NK-92 (cell line): ENCODE measurements around the gene PLB1.

Experiments used
- DNase-seq: peaks from one replicate; lab custom pipeline; 2025; ENCODE audit not compliant: unreplicated experiment; lab: John Stamatoyannopoulos, UW

The PLB1 gene

DNA sequence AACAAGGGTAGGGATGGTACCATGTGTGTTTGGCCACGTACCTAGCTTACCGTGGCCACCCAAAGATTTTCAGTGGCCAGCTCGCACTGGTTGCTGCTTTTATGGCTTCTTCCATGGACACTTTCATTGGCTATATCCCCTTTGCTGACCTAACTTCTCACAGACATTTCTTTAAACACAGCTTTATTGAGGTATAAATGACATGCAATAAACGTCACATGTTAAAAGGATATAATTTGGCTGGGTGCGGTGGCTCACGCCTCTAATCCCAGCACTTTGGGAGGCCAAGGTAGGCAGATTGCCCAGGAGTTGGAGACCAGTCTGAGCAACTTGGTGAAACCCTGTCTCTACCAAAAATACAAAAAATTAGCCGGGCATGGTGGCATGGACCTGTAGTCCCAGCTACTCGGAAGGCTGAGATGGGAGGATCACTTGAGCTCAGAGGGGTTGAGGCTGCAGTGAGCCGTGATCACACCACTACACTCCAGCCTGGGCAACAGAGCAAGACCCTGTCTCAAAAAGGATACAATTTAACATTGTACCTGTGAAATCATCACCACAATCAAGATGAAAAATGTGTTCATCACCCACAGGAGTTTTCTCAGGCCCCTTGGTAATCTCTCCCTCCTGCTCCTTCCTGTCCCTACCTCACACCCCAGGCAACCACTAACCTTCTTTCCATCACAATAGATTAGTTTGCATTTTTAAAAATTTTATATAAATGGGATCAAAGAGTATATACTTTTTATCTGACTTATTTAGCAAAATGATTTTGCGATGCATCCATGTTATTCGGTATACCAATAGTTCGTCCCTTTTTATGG lies 127.9 kb downstream of the PLB1 start:
- DNase-seq = no peak

DNA sequence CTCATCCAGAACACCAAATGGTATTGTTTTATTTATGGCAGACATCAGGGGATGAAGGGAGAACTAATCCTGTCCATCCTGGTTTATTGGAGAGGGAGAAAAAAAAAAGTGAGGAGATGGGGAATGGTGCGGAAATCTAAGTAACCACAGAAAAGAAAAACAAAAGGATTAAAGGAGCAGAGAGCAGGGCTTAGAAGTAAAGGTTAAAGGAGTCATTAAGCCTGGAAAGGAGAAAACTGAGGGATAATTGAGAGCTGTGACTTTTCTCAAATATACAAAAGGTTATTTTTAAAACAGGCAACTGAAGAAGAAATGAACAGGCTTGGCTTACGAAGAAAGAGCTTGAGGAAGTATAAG lies 128.6 kb downstream of the PLB1 start:
- DNase-seq = no peak

DNA sequence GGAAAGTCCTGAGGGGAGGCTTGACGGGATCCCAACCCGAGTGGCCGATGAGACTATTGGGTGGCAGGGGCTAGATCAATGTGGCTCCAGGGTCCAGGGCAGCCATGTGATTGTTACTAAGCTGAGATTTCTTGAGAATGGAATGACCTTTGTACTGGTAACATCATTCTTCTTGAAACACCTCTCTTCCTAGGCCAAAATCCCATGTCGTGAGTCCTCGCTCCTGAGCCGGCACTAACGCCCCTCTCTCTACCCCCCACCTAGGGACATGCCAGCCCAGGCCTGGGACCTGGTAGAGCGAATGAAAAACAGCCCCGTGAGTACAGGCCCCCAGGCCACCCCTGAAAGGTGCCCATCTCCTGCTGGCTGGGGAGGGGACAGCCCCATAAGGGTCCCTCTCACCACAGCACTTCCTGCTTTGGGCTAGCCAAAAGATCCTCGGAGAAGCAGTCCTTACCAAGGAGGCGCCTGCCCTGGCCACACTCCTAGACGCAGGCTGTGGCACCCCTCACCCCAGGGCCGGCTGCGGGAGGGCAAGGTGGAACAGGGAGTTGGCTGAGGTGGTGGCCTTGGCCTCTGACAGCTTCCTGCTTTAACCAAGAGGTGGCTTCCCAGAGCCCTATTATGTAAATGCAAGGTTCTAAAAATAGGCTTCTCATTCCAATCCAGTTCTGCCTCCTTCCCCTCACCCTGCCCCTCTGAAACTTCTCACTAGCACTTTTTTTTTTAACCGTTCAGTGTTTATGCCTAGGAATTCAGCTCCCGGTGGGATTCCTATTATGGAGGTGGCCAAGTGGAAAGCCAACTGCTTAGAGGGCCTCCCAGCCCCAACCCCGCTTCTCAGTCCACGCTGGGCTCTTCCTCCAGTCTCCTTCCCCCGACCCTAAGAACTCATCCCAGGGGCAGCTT lies 129.2 kb downstream of the PLB1 start:
- DNase-seq = no peak

DNA sequence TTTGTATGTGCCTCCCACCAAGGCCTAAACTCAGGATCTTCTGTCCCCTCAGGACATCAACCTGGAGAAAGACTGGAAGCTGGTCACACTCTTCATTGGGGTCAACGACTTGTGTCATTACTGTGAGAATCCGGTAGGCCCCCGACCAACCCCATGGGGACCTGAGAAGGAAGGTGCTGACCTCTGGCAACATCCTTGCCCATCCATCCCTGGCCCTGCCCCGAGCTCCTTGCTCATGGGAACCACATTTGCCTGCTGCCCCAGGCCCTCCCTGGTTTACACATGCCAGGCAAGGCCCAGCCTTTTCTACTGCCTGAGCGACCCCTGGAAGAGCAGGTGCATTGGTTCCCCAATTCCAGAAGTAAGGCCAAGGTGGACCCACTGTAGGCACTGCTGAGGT lies 130.5 kb downstream of the PLB1 start:
- DNase-seq = no peak

DNA sequence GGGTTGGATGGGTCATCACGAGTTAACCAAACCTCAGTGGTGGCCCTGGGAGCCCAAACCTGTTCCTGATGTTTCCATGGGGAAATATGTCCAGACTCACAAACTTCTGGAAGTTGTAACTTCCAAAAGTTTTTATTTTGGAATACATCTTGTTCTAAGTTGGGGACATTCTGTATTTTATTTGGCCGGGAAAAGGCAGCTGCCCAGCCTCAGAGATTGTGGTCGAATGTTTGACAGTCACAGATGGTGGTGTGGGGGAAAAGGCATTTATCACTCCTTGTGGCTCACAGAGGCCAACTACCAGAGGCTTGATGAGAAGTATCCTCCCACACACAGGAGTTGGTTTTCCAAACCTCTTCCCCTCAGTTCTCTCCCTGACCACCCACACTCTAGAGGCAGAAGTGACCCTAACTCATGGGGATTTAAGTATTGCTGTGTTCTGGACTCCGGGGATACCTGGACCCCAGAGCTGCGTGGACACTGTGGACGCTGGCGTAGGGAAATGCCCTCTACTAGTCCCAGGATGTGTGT lies 131.1 kb downstream of the PLB1 start:
- DNase-seq = no peak

DNA sequence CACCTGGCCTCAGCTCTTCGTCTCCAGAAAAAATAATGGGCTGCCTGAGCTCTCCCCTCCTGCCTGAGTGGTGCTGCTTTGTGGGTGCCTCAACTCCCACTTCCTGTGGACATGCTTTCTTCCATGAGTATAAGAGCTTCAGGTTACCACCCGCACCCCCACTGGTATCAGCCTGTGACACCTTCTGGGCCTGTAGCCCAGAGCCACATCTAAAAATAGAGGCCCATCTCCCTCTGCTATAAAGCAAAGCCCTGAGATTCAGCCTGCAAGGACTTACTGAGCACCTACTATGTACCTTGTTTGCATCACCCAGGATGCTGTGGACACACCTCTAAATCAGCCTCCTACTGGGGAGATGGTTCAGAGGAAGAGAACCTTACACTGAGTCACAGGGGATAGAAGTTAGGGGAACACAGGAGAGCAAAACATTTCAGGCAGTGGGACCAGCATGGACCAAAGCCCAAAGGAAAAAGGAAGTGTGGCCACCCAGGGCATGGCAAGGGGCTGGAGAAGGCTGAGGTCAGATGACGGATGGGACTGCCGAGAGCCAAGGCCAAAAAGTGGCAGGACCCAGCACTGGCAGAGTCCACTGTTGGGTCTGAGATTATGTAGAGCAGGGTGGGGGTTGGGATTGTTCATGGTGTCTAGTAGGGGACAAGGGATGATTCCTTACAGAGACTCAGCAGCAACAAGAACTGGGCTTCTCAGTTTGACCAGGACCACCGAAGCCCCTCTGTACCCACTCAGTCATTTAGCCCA lies 132.0 kb downstream of the PLB1 start:
- no peak for DNase-seq

DNA sequence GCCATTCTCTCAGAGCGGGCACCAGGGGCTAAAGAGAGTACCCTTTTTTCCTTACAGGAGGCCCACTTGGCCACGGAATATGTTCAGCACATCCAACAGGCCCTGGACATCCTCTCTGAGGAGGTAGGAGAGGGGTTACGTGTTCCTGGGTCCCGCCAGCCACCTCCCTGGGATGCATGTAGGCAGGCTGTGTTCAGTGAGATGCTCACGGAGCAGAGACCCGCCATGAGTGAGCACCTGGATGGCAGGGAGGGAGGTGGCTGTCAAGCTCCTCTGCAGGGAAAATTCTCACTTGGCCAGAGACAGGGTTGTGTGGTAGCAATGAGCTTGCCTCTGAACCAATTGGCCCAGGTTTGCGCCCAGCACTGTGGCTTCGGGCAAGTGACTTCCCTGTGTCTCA lies 132.6 kb downstream of the PLB1 start:
- no peak for DNase-seq

DNA sequence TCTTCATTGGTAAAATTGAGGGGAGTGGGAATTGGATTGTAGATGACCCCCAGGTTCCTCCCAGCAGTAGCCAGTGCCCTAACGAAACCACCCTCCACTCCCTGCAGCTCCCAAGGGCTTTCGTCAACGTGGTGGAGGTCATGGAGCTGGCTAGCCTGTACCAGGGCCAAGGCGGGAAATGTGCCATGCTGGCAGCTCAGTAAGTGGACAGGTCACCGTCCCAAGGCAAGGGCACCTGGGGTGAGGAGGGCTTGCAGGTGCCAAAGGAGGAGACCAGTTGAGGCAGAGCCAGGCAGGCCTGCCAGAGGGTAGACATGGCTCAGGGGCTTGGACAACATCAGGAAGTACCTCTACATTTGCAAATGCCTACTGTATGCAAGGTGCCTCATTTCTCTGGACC lies 133.1 kb downstream of the PLB1 start:
- no peak for DNase-seq

DNA sequence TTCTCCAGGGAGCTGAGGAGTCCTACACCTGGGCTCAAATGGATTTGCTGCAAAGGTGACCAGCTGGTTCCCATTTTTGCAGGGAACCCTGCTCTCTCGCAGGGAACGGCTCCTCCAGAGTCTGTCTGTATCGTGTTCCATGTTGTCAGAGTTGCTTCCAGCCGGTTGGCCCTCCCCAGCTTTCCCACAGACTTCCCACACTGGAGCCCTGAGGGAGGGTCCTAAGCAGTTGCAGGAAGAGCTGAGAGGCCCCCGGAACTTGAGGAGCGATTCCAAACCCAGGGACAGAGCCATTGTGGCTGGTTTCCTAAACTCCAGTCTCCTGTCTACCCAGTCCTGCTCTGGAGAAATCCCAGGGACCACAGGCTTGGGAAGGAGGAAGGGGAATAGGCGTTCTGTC lies 134.1 kb downstream of the PLB1 start:
- no peak for DNase-seq

DNA sequence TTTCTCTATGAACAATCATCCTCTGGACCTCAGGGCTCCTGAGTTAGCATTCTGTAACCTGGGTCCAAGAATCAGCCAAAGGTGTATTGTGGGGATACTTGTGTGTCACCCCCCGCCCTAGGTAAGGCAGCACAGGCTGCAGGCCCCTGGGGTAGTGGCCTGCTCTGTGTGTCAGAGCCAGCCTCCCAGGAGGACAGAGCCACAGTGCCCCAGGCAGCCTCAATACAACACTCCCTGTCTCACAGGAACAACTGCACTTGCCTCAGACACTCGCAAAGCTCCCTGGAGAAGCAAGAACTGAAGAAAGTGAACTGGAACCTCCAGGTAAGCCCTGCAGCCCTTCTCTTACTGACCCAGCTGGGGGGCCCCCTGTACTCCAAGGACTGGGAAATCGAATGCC lies 134.5 kb downstream of the PLB1 start:
- no peak for DNase-seq

DNA sequence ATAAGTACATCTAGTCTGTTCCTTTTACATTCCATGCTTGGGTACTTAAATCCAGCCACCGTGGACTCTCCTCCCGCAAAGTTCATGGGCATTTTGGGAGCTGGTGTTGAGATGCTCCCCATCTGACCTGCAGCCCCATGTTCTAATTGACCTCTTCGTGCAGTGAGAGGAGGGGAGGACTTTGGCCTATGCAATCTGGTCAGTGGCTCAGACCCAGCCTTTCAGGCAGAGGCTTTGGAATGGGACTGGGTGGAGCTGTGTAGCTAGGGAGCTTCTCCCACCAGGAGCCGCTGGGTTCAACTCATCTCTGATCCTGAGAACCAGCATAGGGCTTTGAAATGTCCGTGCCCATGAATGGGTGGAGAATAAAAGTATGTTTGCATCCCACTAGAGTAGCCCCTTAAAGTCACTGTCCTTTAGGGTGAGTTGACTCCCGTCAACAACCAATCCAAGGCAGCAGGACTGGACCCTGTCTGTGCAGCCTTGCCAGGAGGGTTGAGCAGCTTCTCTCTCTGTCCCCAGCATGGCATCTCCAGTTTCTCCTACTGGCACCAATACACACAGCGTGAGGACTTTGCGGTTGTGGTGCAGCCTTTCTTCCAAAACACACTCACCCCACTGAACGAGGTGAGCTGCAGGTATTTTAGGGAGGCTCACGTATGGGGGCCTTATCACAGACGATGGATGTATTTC lies 135.8 kb downstream of the PLB1 start:
- no peak for DNase-seq

DNA sequence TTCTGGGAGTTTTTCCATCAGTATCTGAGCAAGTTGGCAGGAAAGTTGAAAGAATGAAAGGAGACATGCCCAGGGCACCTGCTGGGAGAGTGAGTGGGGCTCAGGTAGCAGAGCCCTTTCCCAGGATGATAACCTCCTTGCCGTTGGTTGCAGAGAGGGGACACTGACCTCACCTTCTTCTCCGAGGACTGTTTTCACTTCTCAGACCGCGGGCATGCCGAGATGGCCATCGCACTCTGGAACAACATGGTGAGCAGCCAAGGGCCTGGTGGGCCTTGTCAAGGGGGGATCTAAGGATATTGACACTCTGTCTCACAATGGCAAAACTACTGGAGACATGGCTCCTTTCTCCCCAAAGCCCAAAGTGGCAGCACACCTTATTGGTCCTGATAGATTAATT lies 136.9 kb downstream of the PLB1 start:
- no peak for DNase-seq

DNA sequence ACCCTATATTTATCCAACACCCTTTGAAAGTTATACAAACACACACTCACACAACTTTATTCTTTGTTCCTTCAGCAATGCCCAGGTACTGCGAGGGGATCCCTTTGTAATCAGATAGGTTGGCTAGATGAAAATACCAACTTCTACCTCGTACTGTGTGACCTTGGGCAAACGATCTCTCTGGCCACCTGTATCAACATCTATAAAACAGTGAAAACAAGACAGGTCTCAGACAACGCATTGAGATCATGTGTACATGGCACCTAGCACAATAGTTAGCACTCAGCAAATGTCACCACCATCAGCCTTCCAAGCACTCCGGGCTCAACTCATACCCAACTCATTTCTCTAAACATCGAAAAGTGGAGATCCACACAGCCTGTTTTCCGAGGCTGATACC lies 137.3 kb downstream of the PLB1 start:
- no peak for DNase-seq

DNA sequence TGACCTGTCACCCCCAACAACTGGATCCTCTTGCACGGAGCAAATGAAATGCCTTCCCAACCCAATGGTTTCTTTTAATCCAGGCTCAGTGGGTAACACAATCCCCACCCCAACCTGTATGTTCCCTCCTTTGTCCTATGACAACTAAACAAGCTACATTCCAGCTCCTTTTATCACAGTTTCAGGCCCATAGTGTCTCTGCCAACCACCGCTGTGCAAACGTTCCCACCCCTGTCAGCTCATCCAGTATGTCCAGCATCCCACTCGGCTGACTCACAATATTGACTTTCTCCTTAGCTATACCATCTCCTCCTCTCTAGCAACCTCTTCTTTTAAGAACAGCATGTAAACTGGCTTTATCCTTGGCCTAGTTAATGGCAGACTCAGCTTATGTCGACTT lies 137.9 kb downstream of the PLB1 start:
- DNase-seq = no peak

DNA sequence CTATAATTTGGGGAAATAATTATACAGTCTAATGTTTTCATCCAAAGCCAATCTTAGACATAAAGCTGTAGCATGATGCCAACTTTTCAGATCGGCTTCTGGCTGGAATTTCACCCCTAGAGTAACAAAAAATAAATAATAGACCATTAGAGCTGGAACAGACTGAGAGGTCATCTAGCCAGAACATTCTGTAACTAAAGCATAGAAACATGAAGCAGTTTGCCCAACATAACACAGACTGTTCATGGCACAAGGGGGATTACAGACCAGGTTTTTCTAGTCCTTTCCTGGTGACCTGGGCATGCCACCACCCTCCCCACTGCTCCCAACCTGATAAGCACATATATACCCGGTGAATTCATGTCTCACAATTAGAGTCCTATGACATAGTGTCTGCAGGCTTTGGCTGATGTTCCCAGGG lies 139.3 kb downstream of the PLB1 start:
- DNase-seq = no peak

DNA sequence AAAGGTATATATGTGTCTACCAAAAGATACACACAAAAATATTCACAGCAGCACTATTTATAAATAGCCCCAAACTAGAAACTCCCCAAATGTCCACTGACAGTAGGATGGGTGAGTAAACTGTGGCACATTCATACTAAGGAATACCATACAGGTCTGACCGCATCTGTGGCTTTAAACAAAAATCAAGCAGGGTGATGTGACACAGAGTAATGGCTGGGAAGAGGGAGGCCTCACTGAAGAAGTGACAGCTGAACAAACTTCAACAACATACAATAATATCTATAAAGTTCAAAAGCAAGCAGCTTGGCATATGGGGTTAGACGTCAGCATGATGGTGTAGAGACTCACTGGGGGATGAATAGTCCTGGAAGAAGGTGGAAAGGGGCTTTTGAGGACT lies 140.6 kb downstream of the PLB1 start:
- DNase-seq = no peak

DNA sequence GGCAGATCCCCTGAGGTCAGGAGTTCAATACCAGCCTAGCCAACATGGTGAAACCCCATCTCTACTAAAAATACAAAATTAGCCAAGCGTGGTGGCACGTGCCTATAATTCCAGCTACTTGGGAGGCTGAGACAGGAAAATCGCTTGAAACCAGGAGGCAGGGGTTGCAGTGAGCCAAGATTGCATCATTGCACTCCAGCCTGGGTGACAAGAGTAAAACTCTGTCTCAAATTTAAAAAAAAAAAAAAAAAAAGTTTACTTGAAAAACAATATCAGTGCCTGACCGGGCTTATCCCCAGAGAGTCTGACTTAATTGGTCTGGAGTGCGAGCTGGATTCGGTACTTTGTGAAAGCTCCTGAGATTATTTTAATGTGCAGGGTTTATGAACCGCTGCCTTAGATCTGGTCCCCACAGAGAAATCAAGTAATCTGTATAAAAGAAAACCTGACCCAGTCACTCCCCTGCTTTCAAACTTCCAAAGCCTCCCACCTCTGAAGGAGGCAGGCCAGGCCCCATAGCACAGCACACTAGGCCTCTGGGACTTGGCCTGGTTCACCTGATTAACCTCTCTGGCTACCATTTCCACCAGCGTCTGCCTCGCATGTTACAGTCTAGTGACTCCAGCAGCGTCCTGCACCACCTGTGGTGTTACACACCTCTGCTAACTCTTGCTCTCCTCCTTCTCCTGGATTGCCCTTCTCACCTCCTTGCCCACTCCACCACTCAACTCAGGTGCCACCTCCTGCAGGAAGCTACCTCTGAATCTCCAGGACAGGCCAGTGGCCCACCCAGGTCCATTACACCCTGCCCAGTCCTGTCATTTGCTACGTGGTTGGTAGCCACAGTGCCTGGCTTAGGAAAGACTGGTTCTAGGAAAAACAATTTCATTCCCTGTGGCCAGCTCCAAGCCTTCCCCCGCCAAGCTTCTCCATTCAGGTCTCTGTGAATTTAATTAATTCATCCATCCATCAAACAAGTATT lies 141.5 kb downstream of the PLB1 start:
- DNase-seq = no peak

DNA sequence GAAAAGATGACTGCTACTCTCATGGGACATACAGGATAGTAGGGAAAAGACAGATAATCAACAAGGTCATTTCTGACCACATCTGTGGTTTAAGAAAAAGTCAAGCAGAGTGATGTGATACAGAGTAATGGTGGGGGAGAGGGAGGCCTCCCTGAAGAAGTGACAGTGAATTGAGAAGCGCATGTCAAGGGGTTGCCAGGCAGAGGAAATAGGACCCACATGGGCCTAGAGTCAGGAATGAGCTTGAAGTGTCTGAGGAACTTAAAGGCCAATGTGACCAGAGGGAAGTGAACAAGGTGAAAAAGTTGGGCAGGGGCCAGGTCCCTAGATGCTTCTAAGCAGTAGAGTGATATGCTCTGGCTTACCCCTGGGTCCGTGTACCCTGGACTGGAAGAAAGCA lies 142.2 kb downstream of the PLB1 start:
- no peak for DNase-seq

DNA sequence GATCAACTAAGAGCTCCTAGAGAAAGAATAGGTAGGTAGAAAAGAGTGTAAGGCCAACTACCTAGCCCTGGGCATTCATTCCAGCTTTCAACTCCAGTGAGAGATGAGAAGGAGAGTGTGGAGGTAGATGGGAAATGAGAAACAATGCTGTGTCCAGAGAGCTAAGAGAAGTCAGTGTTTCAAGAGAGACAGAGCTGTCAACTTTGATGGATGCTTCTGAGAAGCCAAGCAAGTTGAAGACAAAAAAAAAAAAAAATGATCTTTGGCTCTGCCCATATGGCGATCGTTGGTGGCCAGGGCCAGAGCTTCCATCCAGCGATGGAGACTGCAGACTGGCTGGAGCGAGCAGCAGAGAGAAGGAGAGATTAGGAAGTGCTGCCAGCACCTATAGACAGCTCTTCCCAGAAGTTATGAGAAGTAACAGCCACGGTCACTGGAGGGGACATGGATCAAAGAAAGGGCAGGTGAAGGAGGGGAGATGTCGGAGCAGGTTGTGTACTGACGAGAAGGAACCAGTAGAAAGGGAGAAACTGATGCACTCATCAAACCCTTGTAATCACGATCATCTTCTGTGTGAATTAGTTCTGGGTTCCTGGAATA lies 143.3 kb downstream of the PLB1 start:
- DNase-seq = no peak
